SW480 (cell line): Measurements from ENCODE around the gene OR10H5.

ENCODE experiments used
- DNase-seq: peaks from one replicate; pipeline ENCODE4 v3.0.0-alpha.2; 2016; ENCODE audit warnings: low spot score

The OR10H5 gene

GRCh38 chr19:15850385-15850784, 62.9 kb downstream of the OR10H5 start:
- DNase-seq: no peak
